Measurements from ENCODE around the gene NPC2. TPM values are rescaled to one million over a fixed set of nuclear protein-coding genes. Genes with fewer than 3 reads are reported as not detected.

NPC2 gene
- polyA plus RNA-seq, 1 donor from 2014 or later, result 46.8 TPM

GRCh38 chr14:74441113-74441512 is 52.0 kb downstream of the NPC2 start:
- Histone ChIP-seq H3K79me2 (replicated peaks; ENCODE audit: insufficient read depth, low read length) (no peaks in the 10 kb centered on the region), H2AFZ (ENCODE audit: low read depth, low read length) (no peak overlapping the region), H3K9me2 (ENCODE audit: insufficient read depth, low read length) (no peaks in the 10 kb centered on the region), H3K9me3 (ENCODE audit: low read length) (no peaks in the 10 kb centered on the region), H3K27me3 (ENCODE audit: insufficient read depth, low read depth, low read length) (no peaks in the 10 kb centered on the region), H3K4me3 (ENCODE audit: low read length) (no peak overlapping the region), H3K27ac (ENCODE audit: low read length) (no peak overlapping the region), H3K9ac (ENCODE audit: low read length) (no peak overlapping the region), H3K4me2 (ENCODE audit: low read length) (no peak overlapping the region), H3F3A (ENCODE audit: insufficient read depth, low read length, poor library complexity, severe bottlenecking) (no peaks in the 10 kb centered on the region), H3K36me3 (ENCODE audit: insufficient read depth, low read length) (no peaks in the 10 kb centered on the region), H4K20me1 (ENCODE audit: insufficient read depth) (no peaks in the 10 kb centered on the region)
- TF ChIP-seq SMC3 (conservative IDR thresholded peaks at IDR 0.05; ENCODE audit: poor library complexity), result no peak
- TF ChIP-seq TAF1 (IDR thresholded peaks at IDR 0.05; ENCODE audit: low read depth), result no peak
- no peak for TF ChIP-seq POLR2AphosphoS5 (IDR thresholded peaks at IDR 0.05)
- no peak for TF ChIP-seq MXI1 (conservative IDR thresholded peaks at IDR 0.05; ENCODE audit: poor library complexity, severe bottlenecking)
- TF ChIP-seq RAD21 (conservative IDR thresholded peaks at IDR 0.05), result no peak
- no peak for TF ChIP-seq EP300 (conservative IDR thresholded peaks at IDR 0.05; ENCODE audit: poor library complexity, severe bottlenecking)
- no peak for TF ChIP-seq EZH2 (IDR thresholded peaks at IDR 0.05; ENCODE audit: borderline replicate concordance, insufficient read depth, low read length, poor library complexity, severe bottlenecking)
- TF ChIP-seq CTCF (IDR thresholded peaks at IDR 0.05; ENCODE audit: poor library complexity, severe bottlenecking), result no peak
- TF ChIP-seq, protein P1, sequence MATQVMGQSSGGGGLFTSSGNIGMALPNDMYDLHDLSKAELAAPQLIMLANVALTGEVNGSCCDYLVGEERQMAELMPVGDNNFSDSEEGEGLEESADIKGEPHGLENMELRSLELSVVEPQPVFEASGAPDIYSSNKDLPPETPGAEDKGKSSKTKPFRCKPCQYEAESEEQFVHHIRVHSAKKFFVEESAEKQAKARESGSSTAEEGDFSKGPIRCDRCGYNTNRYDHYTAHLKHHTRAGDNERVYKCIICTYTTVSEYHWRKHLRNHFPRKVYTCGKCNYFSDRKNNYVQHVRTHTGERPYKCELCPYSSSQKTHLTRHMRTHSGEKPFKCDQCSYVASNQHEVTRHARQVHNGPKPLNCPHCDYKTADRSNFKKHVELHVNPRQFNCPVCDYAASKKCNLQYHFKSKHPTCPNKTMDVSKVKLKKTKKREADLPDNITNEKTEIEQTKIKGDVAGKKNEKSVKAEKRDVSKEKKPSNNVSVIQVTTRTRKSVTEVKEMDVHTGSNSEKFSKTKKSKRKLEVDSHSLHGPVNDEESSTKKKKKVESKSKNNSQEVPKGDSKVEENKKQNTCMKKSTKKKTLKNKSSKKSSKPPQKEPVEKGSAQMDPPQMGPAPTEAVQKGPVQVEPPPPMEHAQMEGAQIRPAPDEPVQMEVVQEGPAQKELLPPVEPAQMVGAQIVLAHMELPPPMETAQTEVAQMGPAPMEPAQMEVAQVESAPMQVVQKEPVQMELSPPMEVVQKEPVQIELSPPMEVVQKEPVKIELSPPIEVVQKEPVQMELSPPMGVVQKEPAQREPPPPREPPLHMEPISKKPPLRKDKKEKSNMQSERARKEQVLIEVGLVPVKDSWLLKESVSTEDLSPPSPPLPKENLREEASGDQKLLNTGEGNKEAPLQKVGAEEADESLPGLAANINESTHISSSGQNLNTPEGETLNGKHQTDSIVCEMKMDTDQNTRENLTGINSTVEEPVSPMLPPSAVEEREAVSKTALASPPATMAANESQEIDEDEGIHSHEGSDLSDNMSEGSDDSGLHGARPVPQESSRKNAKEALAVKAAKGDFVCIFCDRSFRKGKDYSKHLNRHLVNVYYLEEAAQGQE (IDR thresholded peaks at IDR 0.05; ENCODE audit: borderline replicate concordance), result no peak

DNA sequence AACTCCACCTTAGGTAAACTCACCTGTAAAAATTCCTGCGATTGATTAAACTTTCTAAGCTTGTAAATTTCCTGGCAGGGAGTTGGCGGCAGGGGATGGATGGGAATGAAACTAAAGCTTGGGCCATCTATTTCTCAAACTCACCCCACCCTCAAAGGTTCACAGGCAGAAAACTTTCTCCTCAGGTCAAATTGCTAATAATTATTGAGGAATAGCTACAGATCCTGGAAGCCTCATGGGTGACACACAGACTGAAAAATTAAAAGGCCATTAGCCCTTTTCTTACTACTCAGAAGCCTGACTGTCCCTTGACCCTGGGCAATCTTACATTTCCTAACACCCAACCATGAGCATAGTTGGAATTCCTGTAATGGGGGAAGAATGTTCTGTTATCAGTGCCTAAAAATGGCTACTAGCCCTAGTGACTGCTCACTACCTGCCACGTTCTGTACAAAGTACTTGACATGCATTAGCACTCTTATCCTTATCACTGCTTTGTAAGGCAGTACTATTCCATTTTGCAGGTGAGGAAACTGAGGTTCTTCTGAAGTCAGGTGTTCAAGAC is 54.7 kb downstream of the NPC2 start:
- H2AFZ ChIP-seq (ENCODE audit: low read depth, low read length), result no peak overlapping the region
- H4K20me1 ChIP-seq (ENCODE audit: insufficient read depth), result no peaks in the 10 kb centered on the region
- no peaks in the 10 kb centered on the region for H3F3A ChIP-seq (ENCODE audit: insufficient read depth, low read length, poor library complexity, severe bottlenecking)
- no peaks in the 10 kb centered on the region for H3K27me3 ChIP-seq (ENCODE audit: insufficient read depth, low read depth, low read length)
- H3K9me2 ChIP-seq (ENCODE audit: insufficient read depth, low read length), result no peaks in the 10 kb centered on the region
- no peak overlapping the region for H3K4me3 ChIP-seq (ENCODE audit: low read length)
- H3K9ac ChIP-seq (ENCODE audit: low read length), result no peak overlapping the region
- TF ChIP-seq EZH2 (IDR thresholded peaks at IDR 0.05; ENCODE audit: borderline replicate concordance, insufficient read depth, low read length, poor library complexity, severe bottlenecking) (no peak), RAD21 (conservative IDR thresholded peaks at IDR 0.05) (no peak), CTCF (IDR thresholded peaks at IDR 0.05; ENCODE audit: poor library complexity, severe bottlenecking) (no peak), MXI1 (conservative IDR thresholded peaks at IDR 0.05; ENCODE audit: poor library complexity, severe bottlenecking) (no peak), EP300 (conservative IDR thresholded peaks at IDR 0.05; ENCODE audit: poor library complexity, severe bottlenecking) (no peak), SMC3 (conservative IDR thresholded peaks at IDR 0.05; ENCODE audit: poor library complexity) (no peak)
- H3K27ac ChIP-seq (ENCODE audit: low read length), result no peak overlapping the region
- no peaks in the 10 kb centered on the region for H3K79me2 ChIP-seq (replicated peaks; ENCODE audit: insufficient read depth, low read length)
- no peaks in the 10 kb centered on the region for H3K9me3 ChIP-seq (ENCODE audit: low read length)
- no peak overlapping the region for H3K4me2 ChIP-seq (ENCODE audit: low read length)
- no peaks in the 10 kb centered on the region for H3K36me3 ChIP-seq (ENCODE audit: insufficient read depth, low read length)

Measured in neural cell (in vitro differentiated cells).